Measurements from ENCODE around the gene RPS15A.

RPS15A gene

DNA sequence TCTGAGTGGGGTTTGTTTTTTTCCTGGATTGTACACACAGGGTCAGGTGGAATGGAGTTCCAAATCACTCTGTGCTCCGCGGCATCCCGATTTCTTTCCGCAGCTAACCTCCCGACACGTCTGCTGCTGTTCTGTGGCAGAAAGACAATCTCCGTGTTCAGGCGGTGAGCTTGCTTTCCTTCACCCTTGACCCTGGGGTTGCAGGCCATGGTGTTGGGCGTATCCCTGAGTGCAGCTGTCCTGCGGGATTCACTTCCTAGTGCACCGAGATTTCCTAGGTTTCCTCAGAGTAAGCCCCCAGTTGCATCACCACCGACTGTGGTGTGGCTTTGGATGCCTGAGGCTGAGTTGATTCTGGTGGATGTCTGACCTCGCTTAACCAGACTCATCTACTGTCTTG is 19.0 kb upstream of the RPS15A start:
- H3K4me1 Mint-ChIP-seq: peaks cover 2% of the 10 kb centered on the region
- H3K9me3 Mint-ChIP-seq: no peaks in the 10 kb centered on the region
- H3K27me3 Mint-ChIP-seq (ENCODE audit: low read depth): no peaks in the 10 kb centered on the region
- peaks cover 59% of the 10 kb centered on the region for H3K36me3 Mint-ChIP-seq (ENCODE audit: low read depth)
- TF ChIP-seq, protein P1, sequence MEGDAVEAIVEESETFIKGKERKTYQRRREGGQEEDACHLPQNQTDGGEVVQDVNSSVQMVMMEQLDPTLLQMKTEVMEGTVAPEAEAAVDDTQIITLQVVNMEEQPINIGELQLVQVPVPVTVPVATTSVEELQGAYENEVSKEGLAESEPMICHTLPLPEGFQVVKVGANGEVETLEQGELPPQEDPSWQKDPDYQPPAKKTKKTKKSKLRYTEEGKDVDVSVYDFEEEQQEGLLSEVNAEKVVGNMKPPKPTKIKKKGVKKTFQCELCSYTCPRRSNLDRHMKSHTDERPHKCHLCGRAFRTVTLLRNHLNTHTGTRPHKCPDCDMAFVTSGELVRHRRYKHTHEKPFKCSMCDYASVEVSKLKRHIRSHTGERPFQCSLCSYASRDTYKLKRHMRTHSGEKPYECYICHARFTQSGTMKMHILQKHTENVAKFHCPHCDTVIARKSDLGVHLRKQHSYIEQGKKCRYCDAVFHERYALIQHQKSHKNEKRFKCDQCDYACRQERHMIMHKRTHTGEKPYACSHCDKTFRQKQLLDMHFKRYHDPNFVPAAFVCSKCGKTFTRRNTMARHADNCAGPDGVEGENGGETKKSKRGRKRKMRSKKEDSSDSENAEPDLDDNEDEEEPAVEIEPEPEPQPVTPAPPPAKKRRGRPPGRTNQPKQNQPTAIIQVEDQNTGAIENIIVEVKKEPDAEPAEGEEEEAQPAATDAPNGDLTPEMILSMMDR (IDR thresholded peaks at IDR 0.05; ENCODE audit: unreplicated experiment in 3 of 3): no peak
- no peak overlapping the region for H3K27ac Mint-ChIP-seq
- H3K4me3 Mint-ChIP-seq: no peak overlapping the region

DNA sequence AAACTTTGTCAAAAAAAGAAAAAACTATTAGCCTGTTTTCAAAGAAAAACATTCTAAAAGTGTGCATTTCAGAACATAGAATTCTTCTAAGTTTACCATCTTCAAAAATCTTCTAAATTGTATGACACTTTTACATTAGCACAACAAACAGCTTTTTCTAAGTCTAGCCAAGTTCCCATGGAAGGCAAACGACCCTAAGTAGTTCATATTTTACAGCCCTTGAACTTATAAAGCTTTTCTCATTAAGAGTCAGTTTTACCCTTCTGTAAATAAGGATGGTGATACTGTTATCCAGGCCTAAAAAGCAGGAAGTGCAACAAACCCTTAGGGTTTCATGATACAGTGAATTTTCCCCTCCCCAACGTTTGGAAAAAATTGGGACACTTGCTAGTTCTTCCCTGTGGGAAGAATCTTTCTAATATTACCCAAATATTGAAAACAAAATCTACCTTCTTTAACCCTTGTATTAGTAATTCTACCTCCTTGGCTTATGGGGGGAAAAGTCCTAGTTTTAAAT is 15.2 kb upstream of the RPS15A start:
- peak overlapping the region in 1 of 3 experiments; percentile 27 for H3K27ac Mint-ChIP-seq
- H3K9me3 Mint-ChIP-seq: no peaks in the 10 kb centered on the region
- TF ChIP-seq, protein P1 (IDR thresholded peaks at IDR 0.05; ENCODE audit: unreplicated experiment in 3 of 3): no peak
- H3K4me3 Mint-ChIP-seq: no peak overlapping the region
- H3K36me3 Mint-ChIP-seq (ENCODE audit: low read depth): peaks cover 32% of the 10 kb centered on the region
- peaks cover 26% of the 10 kb centered on the region for H3K4me1 Mint-ChIP-seq
- H3K27me3 Mint-ChIP-seq (ENCODE audit: low read depth): no peaks in the 10 kb centered on the region

DNA sequence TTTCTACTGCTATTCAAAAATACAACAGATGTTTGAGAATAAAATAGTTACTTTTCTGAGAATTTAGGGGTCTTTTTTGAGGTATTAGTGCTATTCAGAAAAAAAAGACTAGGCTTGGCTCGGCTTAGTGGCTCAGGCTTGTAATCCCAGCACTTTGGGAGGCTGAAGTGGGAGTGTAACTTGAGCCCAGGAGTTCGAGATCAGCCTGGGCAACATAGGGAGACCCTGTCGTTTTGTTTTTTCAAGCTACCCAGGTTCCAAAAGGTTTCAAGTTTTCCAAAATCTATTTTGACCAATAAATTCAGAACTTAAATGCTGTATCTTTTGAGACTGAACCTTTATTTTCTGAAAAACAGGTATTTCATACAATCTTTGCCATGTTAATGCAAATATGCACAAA is 14.4 kb upstream of the RPS15A start:
- peaks cover 34% of the 10 kb centered on the region for H3K4me1 Mint-ChIP-seq
- H3K36me3 Mint-ChIP-seq (ENCODE audit: low read depth): peaks cover 24% of the 10 kb centered on the region
- peak overlapping the region in 1 of 3 experiments; percentile 34 for H3K4me3 Mint-ChIP-seq
- TF ChIP-seq, protein P1 (IDR thresholded peaks at IDR 0.05; ENCODE audit: unreplicated experiment in 3 of 3): no peak
- peak overlapping the region; percentile 46 to 92 (median 88) for H3K27ac Mint-ChIP-seq
- H3K9me3 Mint-ChIP-seq: no peaks in the 10 kb centered on the region
- H3K27me3 Mint-ChIP-seq (ENCODE audit: low read depth): no peaks in the 10 kb centered on the region

DNA sequence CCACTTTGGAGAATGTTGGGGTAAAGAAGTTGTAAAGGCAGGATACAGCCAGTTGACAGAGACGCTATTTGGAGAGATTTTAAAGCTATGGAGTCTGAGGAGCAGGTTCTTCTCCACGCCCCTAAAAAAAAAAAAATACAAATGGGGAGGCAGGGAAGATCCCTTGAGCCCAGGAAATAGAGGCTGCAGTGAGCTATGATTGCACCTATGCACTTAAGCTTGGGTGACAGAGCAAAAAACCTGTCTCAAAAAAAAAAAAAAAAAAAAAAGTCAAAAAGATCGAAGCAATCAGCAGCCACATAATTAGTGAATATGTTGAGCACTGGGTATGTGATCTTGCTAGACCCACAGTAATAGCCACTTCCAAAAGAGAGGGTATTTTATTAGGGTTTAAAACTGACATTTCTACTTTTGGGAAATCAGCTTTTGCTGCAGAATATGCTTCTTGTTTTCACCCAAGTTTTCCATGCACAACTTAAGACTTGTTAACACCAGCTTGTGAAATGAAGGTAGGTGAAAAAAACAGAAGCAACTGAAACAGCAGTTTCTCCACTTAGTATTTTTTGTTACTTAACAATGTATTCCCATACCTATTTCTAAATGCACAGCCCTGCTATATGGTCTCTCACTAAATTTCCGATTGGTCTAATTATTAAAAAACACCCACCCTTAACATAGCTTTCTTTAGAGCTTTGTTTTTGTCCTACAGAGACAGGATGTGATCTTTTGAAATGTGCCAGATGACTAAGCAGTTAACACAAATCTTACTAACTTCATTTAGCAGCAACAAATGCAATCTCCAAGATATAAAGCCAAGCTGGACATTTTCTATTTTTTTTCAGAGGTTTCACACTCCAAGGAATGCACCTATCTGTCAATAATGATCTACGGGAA is 13.7 kb upstream of the RPS15A start:
- Mint-ChIP-seq H3K4me1 (peaks cover 39% of the 10 kb centered on the region), H3K9me3 (no peaks in the 10 kb centered on the region), H3K27me3 (ENCODE audit: low read depth) (no peaks in the 10 kb centered on the region), H3K36me3 (ENCODE audit: low read depth) (peaks cover 17% of the 10 kb centered on the region), H3K27ac (peak overlapping the region; percentile 79 to 92 (median 88)), H3K4me3 (peak overlapping the region; percentile 80 to 94 (median 93))
- TF ChIP-seq, protein P1 (IDR thresholded peaks at IDR 0.05; ENCODE audit: unreplicated experiment in 3 of 3): no peak

DNA sequence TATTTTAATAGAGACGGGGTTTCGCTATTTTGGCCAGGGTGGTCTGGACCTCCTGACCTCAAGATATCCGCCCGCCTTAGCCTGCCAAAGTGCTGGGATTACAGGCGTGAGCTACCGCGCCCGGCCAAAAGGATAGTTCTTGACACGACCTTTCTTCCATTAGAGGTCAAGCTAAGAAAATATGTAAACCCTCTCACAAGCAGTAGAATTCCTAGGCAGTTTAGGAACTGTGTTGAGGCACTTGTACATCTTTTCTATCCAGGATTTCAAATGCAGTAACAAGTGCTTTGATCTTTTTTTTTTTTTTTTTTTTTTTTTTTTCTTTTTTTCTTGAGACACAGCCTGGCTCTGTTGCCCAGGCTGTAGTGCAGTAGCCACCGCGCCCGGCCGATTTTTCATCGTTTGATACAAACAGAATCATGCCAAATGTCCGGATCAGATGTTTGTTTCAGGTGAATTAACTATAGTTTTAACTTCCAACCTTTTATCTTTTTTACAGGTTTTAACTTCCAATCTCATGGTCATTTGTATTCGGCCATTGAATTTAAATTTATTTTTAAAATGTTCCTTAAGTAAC is 12.7 kb upstream of the RPS15A start:
- peaks cover 14% of the 10 kb centered on the region for H3K36me3 Mint-ChIP-seq (ENCODE audit: low read depth)
- TF ChIP-seq, protein P1 (IDR thresholded peaks at IDR 0.05; ENCODE audit: unreplicated experiment in 3 of 3): no peak
- H3K9me3 Mint-ChIP-seq: no peaks in the 10 kb centered on the region
- H3K27me3 Mint-ChIP-seq (ENCODE audit: low read depth): no peaks in the 10 kb centered on the region
- H3K27ac Mint-ChIP-seq: peak overlapping the region; percentile 14 to 69 (median 48)
- peaks cover 48% of the 10 kb centered on the region for H3K4me1 Mint-ChIP-seq
- peak overlapping the region; percentile 93 to 98 (median 94) for H3K4me3 Mint-ChIP-seq

All from nephron (organoid).